Measurements from ENCODE around the gene PNMA8A.

The PNMA8A gene, protein sequence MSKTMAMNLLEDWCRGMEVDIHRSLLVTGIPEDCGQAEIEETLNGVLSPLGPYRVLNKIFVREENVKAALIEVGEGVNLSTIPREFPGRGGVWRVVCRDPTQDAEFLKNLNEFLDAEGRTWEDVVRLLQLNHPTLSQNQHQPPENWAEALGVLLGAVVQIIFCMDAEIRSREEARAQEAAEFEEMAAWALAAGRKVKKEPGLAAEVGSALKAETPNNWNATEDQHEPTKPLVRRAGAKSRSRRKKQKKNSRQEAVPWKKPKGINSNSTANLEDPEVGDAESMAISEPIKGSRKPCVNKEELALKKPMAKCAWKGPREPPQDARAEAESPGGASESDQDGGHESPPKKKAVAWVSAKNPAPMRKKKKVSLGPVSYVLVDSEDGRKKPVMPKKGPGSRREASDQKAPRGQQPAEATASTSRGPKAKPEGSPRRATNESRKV
- long read RNA-seq = 0 reads

DNA sequence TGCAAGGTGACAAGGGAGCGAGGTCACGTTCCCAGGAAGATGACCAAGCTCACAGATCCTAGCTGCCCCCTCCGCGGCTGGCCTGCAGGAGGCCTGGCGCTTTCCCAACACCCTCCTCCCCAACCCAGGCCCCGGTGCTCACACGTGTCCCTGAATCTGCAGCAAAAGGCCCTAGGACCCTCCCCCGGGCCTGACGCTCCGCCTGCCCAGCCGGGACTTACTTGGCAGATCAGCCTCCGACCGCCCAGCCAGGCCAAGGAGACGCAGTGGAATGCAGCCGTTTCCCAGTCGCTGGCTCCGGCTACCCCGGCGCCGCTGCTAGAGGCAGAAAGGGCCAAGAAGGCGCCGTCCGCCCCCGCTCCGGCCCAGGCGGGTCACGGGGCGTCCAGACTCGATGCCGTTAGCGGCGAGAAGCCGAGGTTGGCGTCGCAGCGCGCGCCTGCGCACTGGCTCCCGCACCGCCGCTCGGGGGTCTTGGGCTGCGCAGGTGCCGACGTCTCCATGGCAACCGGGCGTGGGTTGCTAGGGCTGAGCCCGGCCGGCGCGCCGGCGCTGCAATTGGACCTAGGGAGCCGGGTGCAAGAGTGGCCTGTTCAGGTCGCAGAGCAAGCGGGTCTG lies at the start of gene PNMA8A:
TSS of gene PNMA8A (minus strand) at position 448 of the 618 bp plus-strand sequence. CDS start 528 bp downstream, outside the sequence.
- no peak within 1 kb of the TSS for H3K4me3 ChIP-seq (replicated peaks; ENCODE audit: insufficient read depth, low read length)
- no peak for DNase-seq (ENCODE audit: low read depth in 1 of 2, low spot score in 1 of 2)
- H3K27ac ChIP-seq (replicated peaks) = no peak within 1 kb of the TSS

GRCh38 chr19:46520616-46521015 lies 49.3 kb upstream of the PNMA8A start:
- Histone ChIP-seq H3K4me3 (replicated peaks; ENCODE audit: insufficient read depth, low read length) (no peak overlapping the region), H3K27me3 (ENCODE audit: insufficient read depth, poor library complexity, severe bottlenecking) (no peaks in the 10 kb centered on the region), H3K27ac (replicated peaks) (no peak overlapping the region)
- no peak for DNase-seq (ENCODE audit: low read depth in 1 of 2, low spot score in 1 of 2)
- TF ChIP-seq, protein P1, sequence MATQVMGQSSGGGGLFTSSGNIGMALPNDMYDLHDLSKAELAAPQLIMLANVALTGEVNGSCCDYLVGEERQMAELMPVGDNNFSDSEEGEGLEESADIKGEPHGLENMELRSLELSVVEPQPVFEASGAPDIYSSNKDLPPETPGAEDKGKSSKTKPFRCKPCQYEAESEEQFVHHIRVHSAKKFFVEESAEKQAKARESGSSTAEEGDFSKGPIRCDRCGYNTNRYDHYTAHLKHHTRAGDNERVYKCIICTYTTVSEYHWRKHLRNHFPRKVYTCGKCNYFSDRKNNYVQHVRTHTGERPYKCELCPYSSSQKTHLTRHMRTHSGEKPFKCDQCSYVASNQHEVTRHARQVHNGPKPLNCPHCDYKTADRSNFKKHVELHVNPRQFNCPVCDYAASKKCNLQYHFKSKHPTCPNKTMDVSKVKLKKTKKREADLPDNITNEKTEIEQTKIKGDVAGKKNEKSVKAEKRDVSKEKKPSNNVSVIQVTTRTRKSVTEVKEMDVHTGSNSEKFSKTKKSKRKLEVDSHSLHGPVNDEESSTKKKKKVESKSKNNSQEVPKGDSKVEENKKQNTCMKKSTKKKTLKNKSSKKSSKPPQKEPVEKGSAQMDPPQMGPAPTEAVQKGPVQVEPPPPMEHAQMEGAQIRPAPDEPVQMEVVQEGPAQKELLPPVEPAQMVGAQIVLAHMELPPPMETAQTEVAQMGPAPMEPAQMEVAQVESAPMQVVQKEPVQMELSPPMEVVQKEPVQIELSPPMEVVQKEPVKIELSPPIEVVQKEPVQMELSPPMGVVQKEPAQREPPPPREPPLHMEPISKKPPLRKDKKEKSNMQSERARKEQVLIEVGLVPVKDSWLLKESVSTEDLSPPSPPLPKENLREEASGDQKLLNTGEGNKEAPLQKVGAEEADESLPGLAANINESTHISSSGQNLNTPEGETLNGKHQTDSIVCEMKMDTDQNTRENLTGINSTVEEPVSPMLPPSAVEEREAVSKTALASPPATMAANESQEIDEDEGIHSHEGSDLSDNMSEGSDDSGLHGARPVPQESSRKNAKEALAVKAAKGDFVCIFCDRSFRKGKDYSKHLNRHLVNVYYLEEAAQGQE (IDR thresholded peaks at IDR 0.05; ENCODE audit: insufficient replicate concordance, low read depth) = no peak
- TF ChIP-seq CTCF (IDR thresholded peaks at IDR 0.05; ENCODE audit: insufficient read depth, low read length) (no peak), SPI1 (IDR thresholded peaks at IDR 0.05; ENCODE audit: borderline replicate concordance, low read depth) (no peak), GABPA (IDR thresholded peaks at IDR 0.05; ENCODE audit: low read depth) (no peak), POLR2AphosphoS5 (IDR thresholded peaks at IDR 0.05; ENCODE audit: low read depth) (no peak)

More for the DNA sequence above, at the start of gene PNMA8A:
- TF ChIP-seq GABPA (IDR thresholded peaks at IDR 0.05; ENCODE audit: low read depth) (no peak), SPI1 (IDR thresholded peaks at IDR 0.05; ENCODE audit: borderline replicate concordance, low read depth) (no peak), CTCF (IDR thresholded peaks at IDR 0.05; ENCODE audit: insufficient read depth, low read length) (no peak), POLR2AphosphoS5 (IDR thresholded peaks at IDR 0.05; ENCODE audit: low read depth) (no peak)
- TF ChIP-seq, protein P1 (IDR thresholded peaks at IDR 0.05; ENCODE audit: insufficient replicate concordance, low read depth) = no peak
- peaks cover 16% of the 10 kb centered on the region for H3K27me3 ChIP-seq (ENCODE audit: insufficient read depth, poor library complexity, severe bottlenecking)

DNA sequence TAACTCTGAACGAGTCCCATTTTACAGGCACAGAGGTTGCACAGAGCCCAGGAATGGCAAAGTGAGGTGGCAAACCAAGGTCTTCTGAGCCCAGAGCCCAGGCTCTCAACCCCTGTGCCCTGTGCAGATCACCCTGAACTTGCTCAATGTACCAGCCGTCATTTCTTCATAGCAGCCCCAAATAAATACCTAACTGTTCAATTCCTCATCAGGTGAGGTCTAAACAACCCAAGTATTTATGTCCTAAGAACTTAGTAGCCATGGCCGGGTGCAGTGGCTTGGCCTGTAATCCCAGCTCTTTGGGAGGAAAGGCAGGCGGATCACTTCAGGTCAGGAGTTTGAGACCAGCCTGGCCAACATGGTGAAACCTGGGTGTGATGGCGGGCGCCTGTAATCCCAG lies 46.1 kb upstream of the PNMA8A start:
- H3K27me3 ChIP-seq (ENCODE audit: insufficient read depth, poor library complexity, severe bottlenecking) = no peaks in the 10 kb centered on the region
- no peak for TF ChIP-seq CTCF (IDR thresholded peaks at IDR 0.05; ENCODE audit: insufficient read depth, low read length)
- TF ChIP-seq, protein P1 (IDR thresholded peaks at IDR 0.05; ENCODE audit: insufficient replicate concordance, low read depth) = no peak
- no peak for TF ChIP-seq SPI1 (IDR thresholded peaks at IDR 0.05; ENCODE audit: borderline replicate concordance, low read depth)
- no peak for TF ChIP-seq GABPA (IDR thresholded peaks at IDR 0.05; ENCODE audit: low read depth)
- no peak for TF ChIP-seq POLR2AphosphoS5 (IDR thresholded peaks at IDR 0.05; ENCODE audit: low read depth)
- no peak overlapping the region for H3K27ac ChIP-seq (replicated peaks)
- H3K4me3 ChIP-seq (replicated peaks; ENCODE audit: insufficient read depth, low read length) = no peak overlapping the region
- no peak for DNase-seq (ENCODE audit: low read depth in 1 of 2, low spot score in 1 of 2)

Measured in HL-60 (cell line).